Measurements from ENCODE around the gene COL1A1.

Gene COL1A1

DNA sequence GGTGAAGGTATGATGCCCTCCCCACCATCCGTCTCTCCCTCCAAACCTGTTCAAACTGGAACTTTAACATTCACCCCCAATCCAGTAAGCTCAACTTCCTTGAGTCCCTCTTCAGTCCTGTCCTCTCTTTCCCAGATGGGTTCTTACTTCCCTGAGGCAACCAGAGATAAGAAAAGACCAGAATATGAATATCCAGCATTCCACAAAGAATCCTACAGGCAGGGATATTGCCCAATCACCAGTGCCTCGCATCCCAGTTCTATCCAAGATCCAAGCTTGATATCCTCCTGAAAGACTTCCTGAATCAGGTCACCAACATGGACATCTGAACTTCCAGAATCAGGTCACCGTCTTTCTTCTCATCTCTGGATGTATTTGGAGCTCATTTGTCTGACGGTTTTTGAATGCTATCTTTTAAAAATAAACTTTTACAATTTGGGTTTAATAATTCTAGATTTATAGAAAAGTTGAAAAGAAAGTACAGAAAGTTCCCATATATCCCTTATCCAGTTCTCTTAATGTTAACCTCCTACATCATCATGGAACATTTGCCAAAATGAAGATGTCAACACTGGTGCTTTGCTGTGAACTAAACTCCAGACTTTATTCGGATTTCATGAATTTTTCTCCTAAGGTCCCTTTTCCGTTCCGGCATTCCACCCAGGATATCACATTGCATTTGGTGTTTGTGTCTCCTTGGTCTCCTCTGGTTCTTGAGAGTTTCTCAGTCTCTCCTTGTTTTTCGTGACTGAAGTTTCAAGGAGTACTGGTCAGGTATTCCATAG is 13.7 kb upstream of the COL1A1 start:
- DNase-seq (ENCODE audit: low read depth, low spot score) = no peak
- H3K4me3 ChIP-seq (ENCODE audit: low read length) = no peak overlapping the region

- peak; percentile 79 for DNase-seq (ENCODE audit: low read depth, low spot score)
- H3K4me3 ChIP-seq (ENCODE audit: low read length) = no peak overlapping the region
Observed at GRCh38 chr17:50213026-50214022, 11.9 kb upstream of the COL1A1 start.

- no peak overlapping the region for H3K4me3 ChIP-seq (ENCODE audit: low read length)
Observed at GRCh38 chr17:50212121-50212843, 10.9 kb upstream of the COL1A1 start.

DNA sequence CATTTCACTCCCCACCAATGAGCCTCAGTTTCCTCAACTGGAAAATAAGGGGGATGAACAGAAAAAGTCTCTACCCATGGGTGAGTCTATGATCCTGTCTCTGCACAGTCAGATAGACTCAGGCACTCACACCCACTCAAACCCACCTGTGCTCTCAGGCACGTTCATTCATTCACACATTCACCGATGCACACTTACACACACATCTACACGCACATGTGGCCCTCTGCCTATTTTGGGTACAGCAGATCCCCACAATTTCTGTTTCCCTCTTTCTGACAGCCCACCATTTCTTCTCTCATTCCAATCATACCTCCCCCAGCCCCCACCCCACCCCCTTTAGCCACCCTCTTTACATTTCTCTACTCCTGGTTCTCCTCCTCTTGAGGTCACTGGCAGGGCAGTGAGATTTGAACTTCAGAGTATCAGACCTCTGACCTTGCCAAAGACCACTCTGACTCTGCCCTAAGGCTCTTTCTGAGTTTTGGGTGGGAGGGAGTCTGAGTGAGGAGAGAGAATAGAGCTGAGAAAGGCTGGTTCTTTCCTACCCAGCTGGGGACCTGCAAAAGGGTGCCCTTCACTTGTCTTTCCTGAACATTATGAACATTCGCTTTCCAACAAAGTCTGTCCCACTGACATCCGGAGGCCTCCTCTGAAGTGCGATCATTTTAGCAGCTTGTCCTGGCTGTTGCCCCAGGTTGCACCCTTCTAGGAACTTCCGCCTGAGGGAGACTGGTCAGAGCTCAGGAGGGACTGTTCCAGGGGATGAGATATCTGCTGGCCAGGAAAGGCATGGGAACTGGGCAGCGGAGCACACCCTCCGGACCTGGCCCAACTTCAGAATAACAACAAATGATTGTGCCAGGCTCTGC is 10.1 kb upstream of the COL1A1 start:
- DNase-seq (ENCODE audit: low read depth, low spot score) = no peak
- no peak overlapping the region for H3K4me3 ChIP-seq (ENCODE audit: low read length)

More at GRCh38 chr17:50212121-50212843, 10.9 kb upstream of the COL1A1 start:
- DNase-seq (ENCODE audit: low read depth, low spot score) = no peak

DNA sequence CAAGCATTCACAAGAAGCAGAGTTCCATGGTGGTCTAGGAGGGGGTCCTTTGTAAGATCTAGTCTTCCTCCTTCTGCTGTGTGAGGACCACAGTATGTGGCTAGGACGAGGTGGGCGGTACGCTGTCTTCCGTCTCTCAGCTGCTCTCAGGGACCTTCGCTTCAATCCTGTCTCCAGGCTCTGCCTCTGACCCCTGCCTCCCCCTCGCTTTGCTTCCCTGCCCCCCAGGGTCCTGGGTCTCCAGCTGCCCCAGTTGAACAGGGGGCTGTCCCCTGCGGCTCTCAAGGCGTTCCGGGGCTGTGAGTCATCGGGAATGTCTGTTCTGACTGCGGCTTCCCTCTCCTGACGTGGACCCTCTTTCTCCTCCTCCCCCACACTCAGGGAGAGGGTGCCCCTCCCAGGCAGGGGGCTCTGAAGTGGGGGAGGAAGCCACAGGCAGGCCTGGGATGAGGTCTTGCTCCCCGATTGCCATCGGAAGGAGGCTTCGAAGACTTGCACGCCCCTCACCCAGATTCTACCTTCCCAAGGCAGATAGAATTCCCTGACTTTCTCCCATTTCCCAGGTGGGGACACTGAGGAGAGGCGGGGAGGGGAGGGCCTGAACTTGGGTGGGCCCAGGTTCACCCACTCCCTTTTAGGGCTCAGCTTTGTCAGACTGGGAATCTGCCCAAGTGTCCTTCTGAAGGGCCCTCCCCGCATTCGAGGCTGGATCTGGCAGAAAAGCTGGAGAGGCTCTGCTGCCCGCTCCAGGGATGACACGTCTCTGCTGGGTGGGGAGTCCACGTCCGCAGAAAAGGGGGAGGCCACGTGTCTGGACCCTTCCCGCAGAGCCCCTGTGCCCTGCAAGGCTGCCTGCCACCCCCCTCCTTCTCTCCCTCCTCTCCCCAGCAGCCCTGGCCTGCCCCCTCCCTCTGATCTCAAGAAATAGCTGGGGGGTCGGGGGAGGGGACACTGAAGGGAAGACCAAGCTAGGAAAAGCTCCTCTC is 9.1 kb upstream of the COL1A1 start:
- H3K4me3 ChIP-seq (ENCODE audit: low read length) = no peak overlapping the region
- no peak for DNase-seq (ENCODE audit: low read depth, low spot score)

DNA sequence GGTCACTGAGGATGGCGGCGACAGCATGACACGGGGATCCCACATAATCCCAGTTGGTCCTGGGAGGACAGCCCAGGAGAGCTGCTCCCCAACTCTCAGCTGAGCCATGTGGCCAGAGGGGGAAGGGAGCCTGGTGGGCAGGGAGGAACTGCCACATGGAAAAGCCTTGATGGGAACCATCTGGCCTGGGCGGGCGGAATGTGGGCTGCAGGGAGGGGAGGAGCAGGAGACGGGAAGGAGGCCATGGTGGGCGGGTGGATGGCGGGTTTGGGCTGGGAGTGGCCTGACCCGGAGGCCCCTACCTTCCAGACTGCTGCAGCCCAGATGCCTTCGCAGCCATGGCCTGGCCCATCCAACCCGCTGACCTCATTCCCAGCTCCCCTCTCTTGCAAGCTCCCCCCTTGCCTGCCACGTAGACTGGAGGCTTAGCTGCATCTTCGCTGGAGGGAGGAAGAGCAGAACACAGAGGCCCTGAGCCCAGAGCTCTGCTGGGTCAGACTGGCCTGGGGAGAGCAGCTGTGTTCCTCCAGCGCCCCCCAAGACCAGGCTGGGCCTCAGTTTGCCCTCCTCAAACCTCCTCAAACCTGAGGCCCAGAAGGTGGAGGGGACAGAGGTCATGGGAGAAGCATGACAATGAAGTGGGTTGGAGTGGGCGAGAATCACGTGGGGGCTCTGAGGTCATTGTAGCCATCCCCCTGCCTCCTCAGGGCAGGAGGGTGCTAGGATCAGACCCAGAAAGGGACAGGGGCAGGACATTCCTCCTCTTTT is 8.2 kb upstream of the COL1A1 start:
- H3K4me3 ChIP-seq (ENCODE audit: low read length) = no peak overlapping the region
- no peak for DNase-seq (ENCODE audit: low read depth, low spot score)

DNA sequence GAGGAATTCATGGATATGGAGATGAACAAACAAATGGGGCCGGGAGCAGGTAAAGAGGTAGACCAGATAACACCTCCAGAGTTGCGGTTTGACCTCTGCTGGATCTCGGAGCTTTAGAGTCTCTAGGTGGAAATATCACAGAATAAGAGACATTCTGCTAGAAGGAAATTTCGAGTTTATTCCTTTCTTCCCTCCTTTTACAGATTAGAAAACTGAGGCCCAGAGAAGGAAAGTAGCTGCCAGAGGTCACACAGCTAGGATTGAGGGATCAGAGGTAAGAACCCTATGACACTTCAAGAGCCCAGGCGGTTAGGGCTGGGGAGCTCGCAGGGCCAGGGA is 7.7 kb upstream of the COL1A1 start:
- no peak overlapping the region for H3K4me3 ChIP-seq (ENCODE audit: low read length)
- no peak for DNase-seq (ENCODE audit: low read depth, low spot score)

GRCh38 chr17:50208611-50209061 is 7.2 kb upstream of the COL1A1 start:
- no peak overlapping the region for H3K4me3 ChIP-seq (ENCODE audit: low read length)
- no peak for DNase-seq (ENCODE audit: low read depth, low spot score)

- no peak overlapping the region for H3K4me3 ChIP-seq (ENCODE audit: low read length)
- DNase-seq (ENCODE audit: low read depth, low spot score) = no peak
Observed at GRCh38 chr17:50207792-50208567, 6.5 kb upstream of the COL1A1 start.

DNA sequence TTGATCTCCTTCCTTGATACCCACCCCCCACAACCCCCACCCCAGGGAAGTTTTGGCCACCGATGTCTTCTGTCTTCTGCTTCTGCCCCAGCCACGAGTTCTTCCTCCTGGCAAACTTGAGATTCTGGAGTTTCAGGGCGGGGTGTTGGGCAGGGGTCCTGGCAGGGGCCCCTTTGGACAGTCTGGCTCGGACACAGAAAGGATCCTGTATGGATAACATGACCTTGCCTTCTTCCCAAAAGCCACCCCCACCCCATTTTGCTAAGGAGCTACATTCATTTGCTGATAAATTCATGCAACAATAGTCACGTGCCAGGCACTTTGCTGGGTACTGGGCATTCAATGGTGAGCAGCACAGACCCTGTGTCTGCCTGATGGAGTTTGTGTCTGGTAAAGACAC is 5.9 kb upstream of the COL1A1 start:
- no peak overlapping the region for H3K4me3 ChIP-seq (ENCODE audit: low read length)
- no peak for DNase-seq (ENCODE audit: low read depth, low spot score)

- H3K4me3 ChIP-seq (ENCODE audit: low read length) = no peak overlapping the region
- no peak for DNase-seq (ENCODE audit: low read depth, low spot score)
Observed at GRCh38 chr17:50206604-50207293, 5.3 kb upstream of the COL1A1 start.

DNA sequence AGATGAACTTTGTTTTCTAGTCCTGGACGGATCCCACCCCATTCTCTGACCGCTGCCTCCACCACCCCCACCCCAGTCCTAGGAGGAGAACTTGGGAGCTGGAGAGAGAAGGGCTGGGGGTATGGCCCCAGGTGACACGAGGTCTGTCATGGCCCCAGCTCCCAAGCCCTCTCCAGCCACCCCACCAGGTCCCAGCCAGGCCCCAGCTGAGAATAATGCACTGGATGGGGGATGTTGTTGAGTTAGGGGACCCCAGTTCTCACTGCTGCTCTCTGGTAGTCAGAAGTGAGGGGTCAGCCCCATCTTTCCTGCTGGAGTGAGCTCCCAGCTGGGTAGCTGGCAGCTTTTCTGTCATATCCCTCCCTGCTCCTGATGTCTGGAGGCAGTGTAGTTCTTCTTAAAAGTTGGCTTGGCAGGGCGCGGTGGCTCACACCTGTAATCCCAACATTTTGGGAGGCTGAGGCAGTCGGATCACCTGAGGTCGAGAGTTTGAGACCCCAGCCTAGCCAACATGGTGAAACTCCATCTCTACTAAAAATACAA is 4.6 kb upstream of the COL1A1 start:
- H3K4me3 ChIP-seq (ENCODE audit: low read length) = no peak overlapping the region
- no peak for DNase-seq (ENCODE audit: low read depth, low spot score)

DNA sequence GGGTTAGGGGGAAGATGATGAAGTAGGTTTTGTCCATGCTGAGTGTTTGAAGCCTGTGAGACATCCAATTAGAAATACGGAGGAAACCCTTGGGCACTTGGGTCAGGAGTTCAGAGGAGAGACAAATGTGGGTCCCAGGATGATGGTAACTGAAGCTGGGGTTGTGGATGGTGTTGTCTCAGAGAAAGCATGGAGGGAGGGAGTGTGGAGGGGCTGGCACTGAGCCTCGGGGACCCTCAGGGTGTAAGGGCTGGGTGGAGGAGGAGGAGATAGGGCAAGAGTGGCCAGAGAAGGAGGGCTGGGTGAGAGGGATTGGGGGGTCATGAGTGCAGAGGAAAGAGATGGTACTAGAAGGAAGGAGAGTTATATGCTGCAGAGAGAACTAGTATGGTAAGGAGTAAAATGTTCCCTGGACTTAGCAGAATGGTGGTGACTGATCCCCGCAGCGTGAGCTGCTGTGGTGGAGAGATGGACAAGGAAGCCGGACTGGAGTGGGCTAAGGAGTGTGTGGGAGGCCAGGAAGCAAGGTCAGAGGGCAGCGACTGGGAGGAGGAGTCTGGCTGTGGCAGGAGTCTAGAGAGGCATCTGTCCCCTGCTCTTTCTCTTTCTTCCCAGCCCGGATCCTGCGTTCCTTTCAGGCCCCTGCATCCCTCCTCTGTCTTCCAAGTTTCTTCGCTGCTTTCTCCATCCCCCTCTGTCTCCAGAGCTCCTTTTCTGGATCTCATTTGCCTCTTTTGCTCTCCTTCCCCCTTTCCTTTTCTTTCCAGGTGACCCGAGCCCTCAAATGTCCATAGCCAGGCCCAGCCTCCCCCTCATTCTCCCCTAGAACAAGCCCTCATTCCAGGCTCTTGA is 3.9 kb upstream of the COL1A1 start:
- H3K4me3 ChIP-seq (ENCODE audit: low read length) = no peak overlapping the region
- DNase-seq (ENCODE audit: low read depth, low spot score) = no peak

- DNase-seq (ENCODE audit: low read depth, low spot score) = no peak
- no peak overlapping the region for H3K4me3 ChIP-seq (ENCODE audit: low read length)
Observed at GRCh38 chr17:50204431-50204830, 3.0 kb upstream of the COL1A1 start.

Data from Jurkat, Clone E6-1 (cell line).